HG03280 (cell line): ENCODE data around the gene NBR1.
"Not testable (repeated sequence)": the region's sequence is repeated elsewhere in the genome, so short reads cannot be mapped to it uniquely, and the experiment has no call there.

Experiments used
- ATAC-seq: cut with Tn5 transposase; IDR thresholded peaks from one replicate; pipeline ENCODE4 v1.9.1; 2021; ENCODE audit warnings: mild to moderate bottlenecking, moderate library complexity; ENCODE audit not compliant: unreplicated experiment

The NBR1 gene

DNA sequence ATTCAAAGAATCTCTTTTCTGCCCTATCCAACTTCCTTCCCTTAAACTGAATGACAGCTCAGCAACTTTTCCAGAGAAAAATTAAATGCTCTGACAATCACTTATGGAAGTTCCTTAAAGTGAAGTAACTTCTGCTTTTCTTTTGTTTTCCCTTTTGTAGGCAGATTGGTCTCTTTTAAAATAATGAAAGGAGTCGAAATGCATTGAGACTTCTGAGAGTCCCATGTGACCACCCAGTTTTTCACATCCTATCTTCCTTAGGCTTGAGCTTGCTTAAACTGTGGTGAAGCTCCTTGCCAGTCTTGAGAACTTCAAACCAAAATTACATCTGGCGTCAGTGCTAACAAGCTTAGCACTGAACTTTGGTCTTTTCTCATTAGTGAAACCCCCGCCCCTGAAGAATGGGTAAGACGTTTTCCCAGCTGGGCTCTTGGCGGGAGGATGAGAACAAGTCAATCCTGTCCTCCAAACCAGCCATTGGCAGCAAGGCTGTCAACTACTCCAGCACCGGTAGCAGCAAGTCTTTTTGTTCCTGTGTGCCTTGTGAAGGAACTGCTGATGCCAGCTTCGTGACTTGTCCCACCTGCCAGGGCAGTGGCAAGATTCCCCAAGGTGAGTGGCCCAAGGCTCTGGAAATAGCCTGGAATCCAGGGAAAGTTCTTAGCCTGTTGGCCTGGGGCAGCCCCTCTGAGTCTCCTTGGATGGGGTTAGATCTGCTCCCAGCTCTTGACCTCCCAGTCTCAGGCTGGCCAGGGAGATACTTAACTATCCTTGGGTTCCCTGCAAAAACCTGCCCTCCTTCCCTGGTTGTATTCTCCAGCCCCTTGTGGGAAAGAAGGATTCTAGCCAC is 41.9 kb downstream of the NBR1 start:
- ATAC-seq, result no peak

DNA sequence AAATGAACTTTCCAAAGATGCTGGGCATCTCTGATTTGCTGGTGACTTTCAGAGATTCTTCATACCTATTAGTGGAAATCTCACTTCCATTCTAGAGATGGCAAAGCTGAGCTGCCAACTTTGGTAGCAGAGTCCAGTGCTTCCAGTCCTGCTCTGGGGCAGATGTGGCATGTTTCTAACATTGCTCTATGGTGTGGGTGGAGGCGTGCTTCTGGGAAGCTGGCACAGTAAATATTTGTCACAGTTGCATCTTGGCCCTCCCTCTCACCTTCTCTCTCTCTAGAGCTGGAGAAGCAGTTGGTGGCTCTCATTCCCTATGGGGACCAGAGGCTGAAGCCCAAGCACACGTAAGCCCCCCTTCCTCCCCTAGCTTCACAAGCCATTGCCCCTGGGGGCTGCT is 42.5 kb downstream of the NBR1 start:
- ATAC-seq, result no peak

DNA sequence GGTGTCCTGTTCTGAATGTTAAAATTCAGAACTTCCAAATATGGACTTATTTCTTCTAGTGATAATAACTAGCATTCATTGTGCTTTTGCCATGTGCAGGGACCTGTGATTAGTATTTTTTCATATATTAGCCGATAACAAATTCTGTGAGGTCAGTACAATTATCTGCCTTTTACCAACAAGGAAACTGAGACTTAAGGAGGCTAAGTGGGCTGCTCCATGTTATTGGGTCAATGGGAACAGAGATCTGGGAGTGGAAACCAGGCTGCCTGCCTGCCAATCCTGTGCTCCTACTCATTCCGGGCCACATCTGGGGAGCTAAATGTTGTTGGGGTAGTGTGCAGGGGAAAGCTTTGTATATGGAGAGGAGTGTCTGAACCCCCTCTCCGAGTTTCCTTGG is 44.3 kb downstream of the NBR1 start:
- ATAC-seq, result no peak

DNA sequence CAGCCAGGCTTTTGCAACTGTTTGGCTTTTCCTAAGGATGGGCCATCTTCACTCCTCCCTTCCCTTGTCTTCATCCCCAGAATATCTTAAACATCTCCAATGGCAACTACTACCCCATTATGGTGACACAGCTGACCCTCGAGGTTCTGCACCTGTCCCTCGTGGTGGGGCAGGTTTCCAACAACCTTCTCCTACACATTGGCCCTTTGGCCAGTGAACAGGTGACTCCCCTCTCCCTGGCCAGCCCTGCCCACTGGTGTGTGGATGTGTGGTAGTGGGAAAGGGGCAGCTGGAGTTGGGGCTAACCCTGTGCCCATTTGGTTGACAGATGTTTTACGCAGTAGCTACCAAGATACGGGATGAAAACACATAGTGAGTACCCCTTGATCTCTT is 45.4 kb downstream of the NBR1 start:
- no peak for ATAC-seq

DNA sequence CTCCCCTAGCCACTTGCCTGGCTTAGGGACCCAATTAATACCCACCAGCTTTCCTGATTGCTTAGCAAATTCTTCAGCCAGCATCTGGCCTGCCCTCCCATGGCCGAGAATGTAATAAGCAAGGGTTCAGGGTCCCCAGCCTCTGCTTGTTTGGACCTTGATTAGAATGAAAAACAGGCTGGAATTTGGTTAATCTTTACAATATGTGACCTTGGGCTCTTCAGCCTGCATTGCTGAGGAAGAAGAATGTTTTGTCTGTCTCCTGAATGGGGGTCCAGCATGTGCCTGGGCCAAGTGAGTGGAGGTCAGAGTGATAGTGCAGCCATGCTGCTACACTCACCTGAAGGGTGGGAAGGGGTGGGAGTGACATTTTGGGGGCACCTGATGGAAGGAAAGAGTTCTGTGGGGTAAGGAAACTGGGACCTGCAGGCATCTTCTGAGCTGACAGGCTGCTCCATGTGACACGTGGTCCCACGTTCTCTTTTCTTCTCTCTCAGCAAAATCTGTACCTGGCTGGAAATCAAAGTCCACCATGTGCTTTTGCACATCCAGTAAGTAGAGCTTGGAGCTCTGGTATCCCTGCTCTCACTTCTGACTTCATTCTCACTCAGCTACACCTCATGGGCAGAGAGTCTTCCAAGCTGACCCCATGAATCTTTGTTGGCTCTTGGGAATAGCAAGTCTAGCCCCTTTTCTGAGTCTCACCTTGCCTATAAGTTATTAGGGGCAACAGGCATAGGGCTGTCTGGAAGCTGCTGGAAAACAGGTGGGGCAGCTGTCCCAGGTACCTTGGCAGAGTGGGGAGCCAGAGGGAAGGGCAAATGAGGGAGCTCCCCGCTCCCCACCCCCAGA is 46.0 kb downstream of the NBR1 start:
- ATAC-seq, result no peak

DNA sequence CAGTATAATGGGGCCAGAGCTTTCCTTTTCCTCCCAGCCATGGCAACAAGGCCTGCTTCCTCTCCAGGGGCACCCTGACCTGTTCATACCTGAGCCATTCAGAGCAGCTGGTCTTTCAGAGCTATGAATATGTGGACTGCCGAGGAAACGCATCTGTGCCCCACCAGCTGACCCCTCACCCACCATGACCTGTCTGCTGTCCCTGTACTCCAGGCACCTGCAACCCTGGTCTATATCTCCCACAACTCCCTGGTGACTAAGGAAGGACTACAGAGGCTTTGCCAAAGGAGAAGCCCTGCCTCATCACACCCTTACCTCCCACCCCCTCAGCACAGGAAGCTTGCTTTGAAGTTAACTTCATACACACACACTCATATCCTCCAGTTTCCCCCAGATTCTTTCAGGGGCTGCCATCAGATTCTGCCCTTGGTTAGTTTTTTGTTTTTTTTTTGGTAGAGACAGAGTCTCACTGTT is 46.6 kb downstream of the NBR1 start:
- no peak for ATAC-seq

DNA sequence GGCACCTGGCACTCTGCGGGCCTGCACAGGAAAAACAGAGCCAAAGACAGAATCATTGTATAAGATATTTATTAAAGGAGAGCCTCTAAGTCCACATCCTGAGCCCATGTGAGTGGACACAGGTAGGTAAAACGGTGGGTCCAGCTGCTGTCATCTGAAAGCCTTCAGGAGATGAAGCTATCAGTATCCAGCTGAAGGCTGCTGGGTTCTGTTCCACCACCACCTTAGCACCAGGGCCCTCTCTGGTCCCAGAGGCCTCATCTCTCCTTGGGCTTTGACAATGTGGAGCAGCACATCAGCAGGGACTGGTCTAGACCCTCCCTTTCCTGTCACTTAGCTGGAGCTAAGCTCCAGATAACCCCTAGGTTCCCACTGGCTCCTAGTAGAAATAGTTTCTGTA is 48.0 kb downstream of the NBR1 start:
- no peak for ATAC-seq

DNA sequence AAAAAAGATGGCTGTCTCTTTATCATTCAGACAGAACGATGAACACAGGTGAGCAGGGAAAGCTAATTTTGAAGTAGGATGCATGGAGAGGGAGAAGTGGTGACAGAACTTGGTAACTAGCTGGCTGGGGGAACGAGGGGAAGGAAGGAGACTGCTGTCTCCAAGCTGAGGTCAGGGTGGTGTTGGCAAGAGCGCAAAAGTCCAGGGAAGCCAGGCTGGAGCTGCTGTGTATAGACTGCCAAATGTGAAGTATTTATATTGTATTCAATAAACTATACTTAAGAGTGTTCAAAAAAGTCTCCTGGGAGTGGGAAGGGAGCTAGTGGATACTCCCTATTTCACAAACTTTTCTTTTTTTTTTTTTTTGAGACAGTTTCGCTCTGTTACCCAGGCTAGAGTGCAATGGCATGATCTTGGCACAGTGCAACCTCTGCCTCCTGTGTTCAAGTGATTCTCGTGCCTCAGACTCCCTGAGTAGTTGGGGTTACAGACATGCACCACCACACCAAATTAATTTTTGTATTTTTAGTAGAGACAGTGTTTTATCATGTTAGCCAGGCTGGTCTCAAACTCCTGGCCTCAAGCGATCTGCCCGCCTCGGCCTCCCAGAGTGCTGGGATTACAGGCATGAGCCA is 48.8 kb downstream of the NBR1 start:
- no peak for ATAC-seq

DNA sequence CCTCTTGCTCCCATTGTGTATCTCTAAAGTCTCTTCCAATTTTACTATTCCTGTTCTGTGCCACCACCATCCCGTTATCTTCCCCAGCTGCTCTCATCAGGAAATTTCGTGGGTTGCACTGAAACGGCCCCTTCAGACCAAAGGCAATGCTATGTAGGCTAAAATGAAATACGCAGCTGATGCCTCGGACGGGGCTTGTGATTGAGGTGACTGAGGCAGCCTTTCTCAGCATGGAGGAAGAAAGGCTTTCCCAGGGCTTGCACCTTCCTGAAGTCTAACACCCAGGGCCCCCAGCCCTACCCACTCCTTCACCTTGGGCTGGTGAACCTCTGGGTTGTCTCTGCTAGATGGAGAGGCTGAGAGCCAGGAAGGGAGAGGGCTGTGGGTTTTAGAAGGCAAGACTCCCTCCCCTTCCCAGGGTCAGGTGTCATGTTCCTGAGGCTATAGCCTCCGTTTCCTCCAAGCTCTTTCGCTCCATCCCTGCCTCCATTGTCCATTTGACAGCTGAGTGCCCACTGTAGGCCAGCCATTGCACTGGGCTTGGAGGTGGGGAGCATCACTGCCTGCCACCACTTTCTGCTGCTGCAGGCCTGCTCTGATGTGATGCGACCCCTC is 49.6 kb downstream of the NBR1 start:
- ATAC-seq, result no peak

DNA sequence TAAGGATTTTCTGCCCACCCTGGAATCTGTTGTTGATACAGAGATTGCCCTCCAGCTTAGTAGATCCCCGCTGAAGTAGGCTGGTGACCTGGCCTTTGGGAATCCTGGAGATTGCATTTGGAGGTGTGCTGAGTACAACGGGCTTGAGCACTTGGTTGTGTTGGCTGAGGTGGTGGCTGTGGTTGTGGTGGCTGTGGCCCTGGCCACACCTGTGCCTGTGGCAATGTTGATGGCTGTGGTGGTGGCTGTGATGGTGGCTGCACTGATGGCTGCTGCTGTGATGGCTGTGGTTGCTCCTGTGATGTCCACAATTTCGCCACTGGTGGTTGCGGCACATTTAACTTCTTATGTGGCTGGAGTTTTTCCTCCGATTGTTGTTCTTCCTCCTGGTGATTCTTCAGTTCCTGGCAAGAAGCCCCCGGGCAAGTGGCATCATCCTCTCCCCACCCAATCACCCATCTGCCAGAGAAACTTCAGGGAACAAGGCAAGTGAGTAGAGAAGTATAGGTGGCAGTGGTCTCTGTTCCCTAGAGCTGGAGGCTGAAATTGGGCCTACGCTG is 53.2 kb downstream of the NBR1 start:
- no peak for ATAC-seq

DNA sequence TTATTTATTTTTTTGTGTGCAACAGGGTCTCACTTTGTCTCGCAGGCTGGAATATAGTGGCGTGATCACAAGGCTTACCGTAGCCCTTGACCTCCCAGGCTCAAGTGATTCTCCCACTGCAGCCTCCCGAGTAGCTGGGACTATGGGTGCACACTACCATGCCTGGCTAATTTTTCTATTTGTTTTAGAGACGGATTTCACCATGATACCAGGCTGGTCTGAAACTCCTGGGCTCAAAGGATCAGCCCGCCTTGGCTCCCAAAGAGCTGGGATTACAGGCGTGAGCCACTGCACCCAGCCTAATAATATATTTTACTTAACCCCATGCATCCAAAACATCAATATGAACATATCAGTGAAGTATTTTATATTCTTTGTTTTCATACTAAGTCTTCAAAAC is 55.4 kb downstream of the NBR1 start:
- ATAC-seq, result no peak

DNA sequence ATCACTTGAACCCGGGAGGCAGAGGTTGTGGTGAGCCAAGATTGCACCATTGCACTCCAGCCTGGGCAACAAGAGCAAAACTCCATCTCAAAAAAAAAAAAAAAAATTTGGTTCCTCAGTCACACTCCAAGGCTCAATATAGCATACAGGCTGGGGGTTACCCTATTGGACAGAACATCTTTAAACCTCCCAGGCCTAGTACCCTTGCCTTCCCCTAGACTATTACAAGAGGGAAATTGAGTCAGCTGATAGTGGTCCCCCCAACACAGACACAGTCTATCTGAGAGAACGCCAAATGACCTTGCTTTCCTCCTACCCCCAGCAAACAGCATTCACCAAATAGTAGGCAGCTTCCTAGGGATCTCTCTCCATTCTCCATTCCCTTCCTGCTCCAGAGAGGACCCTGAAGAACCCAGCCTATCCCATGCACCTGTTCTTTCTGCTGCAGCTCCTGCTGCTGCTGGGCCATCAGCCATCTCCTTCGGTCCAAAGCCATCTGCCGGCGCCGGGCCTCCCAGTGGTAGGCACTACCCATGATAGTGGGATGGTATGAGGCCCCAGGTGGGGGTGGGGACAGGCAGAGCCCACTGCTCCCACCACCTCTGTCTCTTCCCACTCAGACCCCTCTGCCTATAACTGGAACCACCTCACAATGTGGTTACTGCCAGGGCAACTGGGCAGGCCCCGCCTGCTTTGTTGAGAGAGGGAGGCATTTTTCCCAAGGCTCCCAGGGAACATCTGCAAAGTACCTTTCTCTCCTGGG is 57.2 kb downstream of the NBR1 start, which contains the start of gene CCDC200:
CCDC200 (minus strand) TSS at position 604 of the 763 bp plus-strand sequence; CDS start at position 535, 69 bp downstream.
- ATAC-seq, result not testable (repeated sequence)

DNA sequence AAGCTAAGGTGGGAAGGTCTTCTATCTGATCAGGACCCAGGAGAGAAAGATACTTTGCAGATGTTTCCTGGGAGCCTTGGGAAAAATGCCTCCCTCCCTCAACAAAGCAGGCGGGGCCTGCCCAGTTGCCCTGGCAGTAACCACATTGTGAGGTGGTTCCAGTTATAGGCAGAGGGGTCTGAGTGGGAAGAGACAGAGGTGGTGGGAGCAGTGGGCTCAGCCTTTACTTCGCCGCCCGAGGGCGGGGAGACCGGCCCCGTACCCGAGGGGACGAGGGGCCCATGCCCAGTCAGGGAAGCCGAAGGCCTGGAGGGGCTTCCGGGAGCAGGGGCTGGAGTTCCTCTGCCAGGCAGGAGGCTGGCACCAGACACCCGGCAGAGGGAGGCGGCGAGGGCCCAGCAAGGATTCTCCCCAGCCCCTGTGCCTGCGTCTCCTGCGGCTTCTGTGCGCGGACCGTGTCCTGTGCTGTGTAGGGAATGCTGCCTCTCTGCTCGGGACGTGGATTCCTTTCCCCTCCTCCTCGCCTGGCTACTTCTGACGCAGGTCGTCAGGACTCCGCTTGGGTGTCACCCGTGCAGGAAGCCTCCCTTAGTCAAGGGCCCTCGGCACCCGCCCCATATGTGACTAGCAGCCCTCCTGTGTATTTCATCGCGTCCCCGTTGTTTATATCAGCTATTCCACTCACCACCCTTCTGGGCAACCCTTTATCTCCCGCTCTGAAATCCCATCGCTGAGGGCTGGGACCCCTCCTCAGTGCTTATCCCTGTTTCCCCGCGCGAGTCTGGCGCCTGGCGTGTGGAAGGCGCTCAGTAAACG is 60.4 kb downstream of the NBR1 start:
- ATAC-seq, result not testable (repeated sequence)

DNA sequence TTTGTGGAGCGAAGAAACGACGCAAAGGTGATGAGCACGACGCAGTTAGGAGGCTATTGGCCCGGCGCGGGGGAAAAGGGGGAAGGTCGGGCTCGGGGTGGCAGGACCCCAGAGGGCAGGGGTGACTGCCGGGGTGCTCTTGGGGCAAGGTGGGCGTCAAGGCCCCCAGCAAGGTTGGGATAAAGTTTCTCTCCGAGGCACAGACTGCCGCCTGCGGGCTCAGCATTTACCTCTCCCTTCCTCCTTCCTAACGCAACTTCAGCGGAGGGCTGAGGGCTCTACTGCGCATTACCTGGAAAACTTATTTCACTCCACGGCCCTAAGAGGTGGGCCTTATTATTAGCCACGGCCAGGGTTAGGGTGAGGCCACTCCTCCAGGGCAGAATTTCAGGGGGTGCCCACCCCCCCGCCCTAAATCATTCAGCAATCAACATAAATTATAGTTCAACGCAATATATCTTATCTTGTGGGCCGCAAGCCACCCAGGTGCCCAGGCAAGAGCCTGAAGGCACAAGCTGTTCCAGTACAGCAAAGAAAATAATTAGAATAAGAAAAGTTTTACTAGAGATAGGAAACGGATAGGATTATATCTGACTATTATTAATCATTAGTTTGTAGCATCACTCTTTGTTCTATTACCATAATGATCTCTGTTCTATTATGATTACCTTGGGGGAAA is 61.1 kb downstream of the NBR1 start:
- ATAC-seq, result not testable (repeated sequence)

DNA sequence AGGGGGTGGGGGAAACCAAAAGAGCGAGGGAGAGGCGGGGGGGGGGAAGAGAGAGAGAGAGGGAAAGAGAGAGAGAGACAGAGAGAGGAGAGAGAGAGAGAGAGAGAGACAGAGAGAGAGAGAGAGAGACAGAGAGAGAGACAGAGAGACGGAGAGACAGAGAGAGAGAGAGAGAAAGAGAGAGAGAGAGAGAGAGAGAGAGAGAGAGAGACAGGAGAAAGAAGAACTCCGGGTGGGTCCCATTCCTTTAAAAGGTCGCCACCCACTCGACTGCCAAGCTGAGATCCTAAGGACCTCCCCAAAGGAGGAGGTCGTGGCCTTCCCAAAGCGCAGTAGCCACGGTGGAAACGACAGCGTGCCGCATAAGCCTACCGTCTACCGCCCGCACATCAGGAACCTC is 62.2 kb downstream of the NBR1 start:
- ATAC-seq, result not testable (repeated sequence)

DNA sequence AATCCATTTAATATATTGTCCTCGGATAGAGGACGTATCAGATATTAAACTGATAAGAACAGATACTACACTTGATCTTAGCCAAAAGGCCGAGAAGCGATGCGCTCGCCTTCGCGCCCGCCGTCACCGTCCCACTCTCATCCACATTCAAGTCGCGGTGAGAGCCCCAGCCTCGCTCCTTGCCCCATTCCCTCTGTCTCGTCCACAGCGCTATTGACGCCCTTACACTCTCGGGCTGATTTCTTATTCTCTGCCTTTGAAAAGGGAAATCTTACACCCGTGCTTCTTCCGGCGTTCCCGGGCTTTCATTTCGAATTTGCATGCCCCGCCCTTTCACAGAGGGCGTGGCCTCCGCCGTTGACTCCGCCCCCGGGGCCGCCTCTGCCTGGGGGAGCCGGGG is 62.9 kb downstream of the NBR1 start, which contains the start of gene RNU2-1:
RNU2-1 (minus strand) TSS at position 101 of the 400 bp plus-strand sequence.
- not testable (repeated sequence) for ATAC-seq

DNA sequence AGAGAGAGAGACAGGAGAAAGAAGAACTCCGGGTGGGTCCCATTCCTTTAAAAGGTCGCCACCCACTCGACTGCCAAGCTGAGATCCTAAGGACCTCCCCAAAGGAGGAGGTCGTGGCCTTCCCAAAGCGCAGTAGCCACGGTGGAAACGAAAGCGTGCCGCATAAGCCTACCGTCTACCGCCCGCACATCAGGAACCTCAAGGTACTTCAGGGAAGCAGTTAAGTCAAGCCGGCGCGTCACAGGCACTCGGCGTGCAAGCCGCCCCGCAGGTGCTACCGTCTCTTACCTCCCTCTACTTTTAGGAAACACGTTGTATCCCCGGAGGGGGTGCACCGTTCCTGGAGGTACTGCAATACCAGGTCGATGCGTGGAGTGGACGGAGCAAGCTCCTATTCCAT is 68.6 kb downstream of the NBR1 start:
- ATAC-seq, result not testable (repeated sequence)
